Thyroid gland (tissue), 4 donors: ENCODE data around the gene ING3.

Experiments
- CTCF ChIP-seq, 6 experiments: fragments of 200-600 bp in 3 of 6; fragments of 450-650 bp in 3 of 6; sonication (generic) in 3 of 6; IDR thresholded peaks; one replicate each; pipeline ENCODE4 v1.5.1; 2016 to 2019; ENCODE audit warnings: antibody characterized with exemption in 6 of 6, mild to moderate bottlenecking in 2 of 6, inconsistent platforms in 1 of 6, moderate library complexity in 1 of 6
- POLR2A ChIP-seq, 2 donors: fragments of 450-650 bp; IDR thresholded peaks; one replicate each; pipeline ENCODE4 v1.6.1; 2017; ENCODE audit warnings: antibody characterized with exemption in 2 of 2, mild to moderate bottlenecking in 2 of 2, moderate library complexity in 1 of 2

GRCh38 chr7:120941856-120942255 lies 8.7 kb upstream of the ING3 start:
- TF ChIP-seq CTCF (IDR thresholded peaks at IDR 0.05) (no peak), POLR2A (IDR thresholded peaks at IDR 0.05) (no peak)
